KG1 (cell line): Measurements from ENCODE around the gene DCANP1.
"Not testable (repeated sequence)": the region's sequence is repeated elsewhere in the genome, so short reads cannot be mapped to it uniquely, and the experiment has no call there.

Experiments
- DNase-seq: peaks from one replicate; lab custom pipeline; 2025; lab: John Stamatoyannopoulos, UW

Gene DCANP1

DNA sequence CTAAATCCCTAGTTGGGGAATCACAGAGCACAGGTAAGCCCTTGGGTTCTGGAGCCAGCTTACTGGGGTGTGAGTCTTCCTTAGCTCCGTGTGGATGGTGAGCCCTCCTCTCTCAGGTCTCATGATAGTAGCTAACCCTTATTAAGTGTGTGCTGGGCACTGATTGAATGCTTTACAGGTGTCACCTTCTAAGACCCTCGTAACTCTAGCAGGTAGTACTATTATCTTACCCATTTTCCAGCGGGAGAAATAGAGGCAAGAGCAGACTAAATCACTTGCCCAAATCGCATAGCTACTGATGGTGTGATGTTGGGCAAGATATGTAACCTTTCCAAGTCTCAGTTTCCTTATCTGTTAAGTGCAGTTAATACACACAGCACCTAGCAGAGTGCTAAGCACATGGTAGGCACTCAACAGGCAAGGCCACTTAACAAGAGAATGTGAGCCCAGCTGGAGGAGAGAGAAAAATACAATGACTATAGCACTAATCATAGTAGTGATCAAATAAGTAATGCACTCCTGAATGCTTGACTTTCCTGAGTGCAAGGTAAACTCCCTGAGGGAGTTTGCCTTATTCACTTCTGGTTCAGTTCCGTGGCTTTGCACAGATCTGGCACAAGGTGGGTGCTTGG is at the start of gene DCANP1:
TSS of gene DCANP1 (minus strand) at position 51 of the 632 bp plus-strand sequence. CDS start 240 bp downstream, outside the sequence.
- no peak for DNase-seq

- DNase-seq = not testable (repeated sequence)
Measured at GRCh38 chr5:135495531-135495930, 48.4 kb upstream of the DCANP1 start.

DNA sequence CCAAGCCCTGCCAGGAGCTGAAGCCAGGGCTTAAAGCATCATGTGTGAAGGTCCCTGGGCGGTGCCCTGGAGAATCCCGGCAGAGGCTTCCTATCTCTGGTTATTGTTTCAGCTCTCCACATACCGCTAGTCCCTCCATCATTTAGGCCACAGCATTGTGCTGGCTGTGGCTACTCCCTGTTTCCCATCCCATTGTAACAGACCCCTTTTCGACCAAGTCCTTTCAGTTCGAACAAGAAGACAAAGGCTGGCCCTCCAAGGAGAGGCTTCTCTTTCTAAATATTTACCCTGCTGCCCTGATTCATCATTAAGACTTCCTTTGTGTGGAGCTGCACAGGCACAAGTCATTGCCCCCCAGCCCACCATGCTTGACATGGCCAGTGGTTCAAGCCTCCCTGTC is 47.0 kb upstream of the DCANP1 start:
- no peak for DNase-seq

DNA sequence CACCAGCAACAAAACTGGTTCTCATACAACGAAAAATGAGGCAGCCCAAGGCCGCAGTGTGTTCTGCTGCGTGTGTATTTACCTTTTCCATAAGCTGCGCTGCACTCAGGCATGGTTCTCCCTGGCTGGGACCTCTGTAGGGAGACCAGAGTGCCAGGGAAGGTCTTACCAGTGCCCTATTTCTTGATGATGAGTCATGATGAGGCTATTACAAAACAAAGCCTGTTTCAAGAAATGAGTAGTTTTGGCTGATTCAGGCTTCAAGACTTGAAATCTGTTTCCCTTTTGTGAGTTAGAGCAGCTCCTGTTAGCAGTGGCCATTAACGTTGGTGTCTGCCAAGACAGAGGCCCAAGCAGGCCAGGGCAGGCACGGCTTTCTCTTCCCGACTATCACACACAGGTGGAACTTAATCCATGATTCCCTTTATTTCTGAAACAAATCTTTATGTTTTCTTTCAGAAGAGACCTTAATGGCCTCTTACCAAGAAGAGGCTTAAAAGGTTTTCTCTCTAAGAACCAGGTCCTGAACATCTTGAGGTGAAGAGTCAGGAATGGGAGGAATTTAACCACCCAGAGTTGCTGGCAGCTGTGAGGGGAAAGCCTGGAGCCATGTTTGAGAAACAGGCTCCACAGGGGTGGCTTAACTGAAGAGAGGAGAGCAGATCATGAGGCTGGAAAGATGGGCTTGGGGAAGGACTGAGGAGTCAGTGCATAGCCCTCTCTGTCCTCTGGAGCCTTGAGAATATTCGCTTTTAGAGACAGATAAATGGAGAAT is 46.4 kb upstream of the DCANP1 start:
- DNase-seq = no peak

DNA sequence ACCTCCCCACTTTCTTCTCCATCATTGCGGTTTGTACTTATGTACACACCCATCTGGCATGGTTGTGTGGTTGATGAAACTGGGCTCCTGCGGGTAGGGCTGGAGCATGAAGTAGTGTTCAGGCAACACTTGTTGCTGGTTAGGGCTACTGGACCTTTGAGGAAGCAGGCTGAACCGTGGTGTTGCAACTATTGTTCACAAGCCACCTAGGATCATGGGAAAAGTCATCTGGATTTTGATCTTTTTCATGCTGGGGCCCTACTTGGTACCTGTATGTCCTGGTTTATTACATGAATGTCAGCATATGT is 45.1 kb upstream of the DCANP1 start:
- no peak for DNase-seq

DNA sequence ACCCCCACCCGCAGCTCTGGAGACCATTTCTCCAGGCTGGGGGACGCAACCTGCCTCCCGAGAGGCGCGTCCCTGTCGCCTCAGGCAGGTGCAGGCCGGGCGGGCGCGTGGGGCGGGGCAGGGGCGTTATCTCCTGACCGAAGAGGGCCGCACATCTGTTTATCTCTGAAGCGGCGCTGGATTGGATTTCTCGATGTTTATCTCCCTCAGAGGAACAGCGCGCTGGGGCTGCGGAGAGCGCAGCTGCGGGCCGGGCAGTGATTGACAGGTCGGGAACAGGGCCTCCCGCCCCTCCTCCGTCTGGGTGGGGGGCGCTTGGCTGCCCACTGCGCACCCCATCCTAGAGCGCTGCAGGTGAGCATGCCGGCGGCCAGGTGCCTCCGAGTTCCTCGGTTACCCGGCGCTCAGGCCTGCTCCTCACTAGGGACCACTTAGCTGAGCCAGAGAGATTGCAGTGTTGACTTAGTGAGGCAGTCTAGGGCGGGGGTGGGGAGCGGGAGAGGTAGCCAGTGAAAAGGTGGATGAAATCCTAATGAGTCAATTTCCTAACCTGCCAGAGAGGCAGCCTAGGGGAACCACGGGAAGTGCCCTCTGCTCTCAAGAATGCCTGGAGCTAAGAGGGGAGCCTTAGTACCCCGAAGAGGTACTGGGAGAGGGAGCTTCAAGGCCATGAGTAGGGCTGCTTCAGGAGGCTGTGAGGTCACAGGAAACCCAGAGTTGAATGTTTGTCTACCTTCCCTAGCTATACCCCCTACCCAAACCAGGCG is 44.6 kb upstream of the DCANP1 start:
- DNase-seq = no peak

- no peak for DNase-seq
Measured at GRCh38 chr5:135491038-135491551, 43.9 kb upstream of the DCANP1 start.

DNA sequence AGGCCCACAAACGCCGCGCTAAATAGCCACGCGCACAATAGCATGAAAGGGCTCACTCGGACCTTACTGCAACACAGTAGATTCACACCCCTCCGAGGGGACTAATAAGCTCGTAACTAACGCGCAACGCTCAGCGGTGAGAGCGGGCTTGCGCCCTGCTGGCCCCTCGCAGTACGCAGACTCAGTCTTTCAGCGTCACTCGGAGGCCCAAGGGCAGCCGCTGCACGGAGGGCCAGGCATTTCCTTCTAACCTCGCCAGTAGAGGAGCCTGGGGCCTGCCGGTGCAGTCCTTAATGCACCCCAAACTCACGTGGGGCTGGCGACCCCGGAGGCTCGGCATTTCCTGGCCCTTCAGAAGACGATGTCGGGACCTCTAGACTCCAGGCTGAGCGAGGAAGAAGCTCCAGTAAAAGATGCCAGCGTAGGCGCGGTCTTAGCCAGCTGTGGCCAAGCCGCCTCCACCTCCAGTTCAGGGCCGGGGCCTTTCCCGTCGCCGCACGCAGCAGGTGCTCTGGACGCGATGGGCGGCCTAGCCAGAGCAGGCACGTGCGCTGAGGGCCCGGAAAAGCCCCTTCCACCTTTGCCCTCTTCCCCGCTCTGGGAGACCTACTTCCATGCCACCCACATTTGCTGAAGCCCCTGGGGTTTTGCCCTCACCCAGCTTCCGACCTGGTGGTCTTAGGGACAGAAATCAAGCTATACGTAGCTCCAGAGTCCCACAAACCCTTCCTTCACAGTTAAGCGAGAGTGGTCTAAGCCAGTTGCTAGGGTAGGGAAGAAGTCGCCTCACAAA is 43.3 kb upstream of the DCANP1 start:
- DNase-seq = no peak

DNA sequence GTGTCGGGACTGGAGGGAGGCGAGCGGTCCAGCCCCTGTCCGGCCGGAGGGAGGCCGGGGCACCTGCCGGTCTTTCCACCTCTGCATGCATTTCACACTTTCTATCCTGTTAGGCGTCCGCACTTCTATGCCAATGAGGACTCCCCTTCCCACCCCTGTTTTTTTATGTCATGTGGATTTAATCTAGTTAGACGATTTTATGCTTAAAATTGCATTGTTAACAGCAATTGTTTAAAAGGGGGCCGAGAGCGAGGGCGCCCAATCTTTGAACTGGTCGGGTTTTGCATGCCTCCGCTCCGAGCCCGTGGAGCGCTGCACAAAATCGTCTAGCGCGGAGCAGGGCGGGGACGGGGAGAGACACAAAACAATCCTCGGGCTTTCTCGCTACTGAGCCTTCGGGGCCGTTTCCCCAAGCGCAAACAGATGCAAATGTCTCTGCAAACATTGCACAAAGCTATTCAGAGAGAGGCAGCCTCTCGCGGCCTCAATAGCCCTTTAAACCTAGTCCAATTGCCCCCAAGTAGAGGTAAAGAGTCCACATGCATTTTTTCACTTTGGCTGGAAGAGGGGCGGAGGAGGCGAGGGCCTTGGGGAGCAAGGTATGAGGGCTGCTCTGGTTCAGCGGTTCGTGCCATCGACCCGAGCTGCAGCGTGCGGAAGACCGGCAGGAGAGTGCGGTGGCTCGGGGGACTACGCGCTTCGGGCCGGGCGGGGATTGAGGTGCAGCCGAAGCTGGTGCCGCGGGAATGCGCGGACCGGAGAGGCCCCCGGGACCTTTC is 42.5 kb upstream of the DCANP1 start:
- no peak for DNase-seq

DNA sequence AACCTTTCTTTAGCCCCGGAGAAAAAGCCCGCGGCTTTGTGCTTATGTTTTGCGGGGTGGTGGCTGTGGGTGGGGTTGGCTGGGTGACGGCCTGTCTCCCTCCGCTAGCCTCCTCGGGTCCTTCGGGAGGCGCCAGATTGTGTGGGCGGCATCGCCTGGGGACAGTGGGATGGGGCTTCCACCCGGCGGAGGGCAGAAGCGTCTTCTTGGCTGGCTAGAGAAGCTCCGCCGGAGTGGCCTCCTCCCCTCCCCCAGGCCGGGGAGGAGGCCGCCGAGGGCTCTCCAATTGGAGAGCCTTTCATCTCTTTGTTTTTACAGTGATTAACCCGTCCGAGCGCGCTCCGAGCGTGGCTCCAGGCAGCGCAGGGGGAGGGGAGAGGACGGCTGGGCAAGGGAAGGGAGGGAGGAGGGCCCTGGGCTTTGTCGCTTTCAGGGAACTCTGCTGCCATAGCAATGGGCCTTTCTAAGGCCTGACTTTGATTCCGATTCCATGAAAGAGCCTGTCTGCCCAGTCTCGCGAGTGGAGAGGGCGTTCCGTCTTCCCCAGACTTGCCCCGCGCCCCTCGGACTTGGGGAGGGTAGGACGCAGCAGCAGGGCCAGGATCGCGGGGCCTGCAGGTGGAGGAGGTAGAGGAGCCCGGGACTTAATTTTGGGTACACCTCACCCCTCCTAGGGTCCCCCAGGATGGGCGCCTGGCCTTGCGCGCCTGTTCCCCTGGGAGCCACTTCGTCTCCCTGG is 41.7 kb upstream of the DCANP1 start:
- DNase-seq = no peak

DNA sequence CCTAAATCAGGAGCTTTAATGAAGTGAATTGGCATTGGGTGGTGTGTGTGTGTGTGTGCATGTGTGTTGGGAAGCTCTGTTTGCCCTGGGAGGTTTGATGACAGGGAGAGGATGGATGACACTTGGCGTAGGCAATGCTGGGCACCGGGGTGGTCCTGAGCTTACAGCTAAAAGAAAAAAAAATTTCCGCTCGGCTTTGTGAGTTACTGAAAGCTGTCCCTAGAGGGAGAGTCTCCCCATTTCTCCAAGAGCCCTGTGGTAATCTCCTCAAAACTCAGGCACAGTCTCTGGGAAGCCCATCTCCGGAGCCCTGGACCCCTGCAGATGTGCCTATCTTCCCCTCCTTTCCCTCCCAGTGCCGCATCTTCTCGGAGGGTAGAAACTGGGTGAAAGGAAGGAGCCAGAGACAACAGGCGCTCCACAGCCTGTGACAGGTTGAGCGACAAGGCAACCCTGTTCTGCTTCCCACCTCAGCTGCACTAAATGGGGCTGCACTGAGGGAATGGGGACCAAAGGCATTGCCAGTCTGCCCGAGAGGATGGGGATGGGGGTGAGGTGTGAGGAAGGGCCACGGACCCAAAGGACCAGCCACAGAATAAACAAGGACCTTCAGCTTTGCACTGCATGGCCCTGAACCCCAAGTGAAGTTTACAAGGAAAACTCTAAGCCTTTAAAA is 40.8 kb upstream of the DCANP1 start:
- DNase-seq = no peak

- no peak for DNase-seq
Measured at GRCh38 chr5:135487037-135487395, 39.9 kb upstream of the DCANP1 start.

GRCh38 chr5:135486131-135487036 is 39.2 kb upstream of the DCANP1 start:
- no peak for DNase-seq

GRCh38 chr5:135484674-135485086 is 37.5 kb upstream of the DCANP1 start:
- DNase-seq = no peak

- no peak for DNase-seq
Measured at GRCh38 chr5:135483254-135483653, 36.1 kb upstream of the DCANP1 start.

GRCh38 chr5:135482381-135482933 is 35.3 kb upstream of the DCANP1 start:
- no peak for DNase-seq

GRCh38 chr5:135481909-135482311 is 34.8 kb upstream of the DCANP1 start:
- no peak for DNase-seq

DNA sequence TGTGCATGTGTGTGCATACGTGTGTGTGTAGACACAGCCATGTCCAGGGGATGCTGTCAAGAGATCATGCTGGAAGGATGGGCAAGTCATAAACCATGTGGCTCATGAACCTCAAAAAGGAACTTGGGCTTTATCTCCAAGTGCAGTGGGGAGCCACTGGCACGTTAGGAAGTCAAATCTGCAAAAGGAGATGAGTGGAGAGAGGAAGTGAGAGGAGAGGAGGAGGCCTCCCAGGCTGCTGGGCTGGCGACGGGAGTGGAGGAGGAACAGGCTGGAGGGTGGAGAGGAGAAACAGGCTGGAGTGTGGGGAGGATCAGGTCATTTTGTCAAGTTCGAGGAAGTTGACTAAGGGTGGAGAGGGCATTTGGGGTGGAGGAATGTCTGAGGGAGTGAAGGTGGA is 34.2 kb upstream of the DCANP1 start:
- peak; percentile 40 for DNase-seq

GRCh38 chr5:135480511-135480910 is 33.4 kb upstream of the DCANP1 start:
- no peak for DNase-seq
